ENCODE results near the gene WDR72.

WDR72 gene

GRCh38 chr15:53469422-53469821 is 290.0 kb downstream of the WDR72 start:
- no peaks in the 10 kb centered on the region for H3K4me1 ChIP-seq
- no peak overlapping the region for H3K27ac ChIP-seq
- no peaks in the 10 kb centered on the region for H3K36me3 ChIP-seq
- H3K9me3 ChIP-seq = no peaks in the 10 kb centered on the region
- TF ChIP-seq, protein P1, sequence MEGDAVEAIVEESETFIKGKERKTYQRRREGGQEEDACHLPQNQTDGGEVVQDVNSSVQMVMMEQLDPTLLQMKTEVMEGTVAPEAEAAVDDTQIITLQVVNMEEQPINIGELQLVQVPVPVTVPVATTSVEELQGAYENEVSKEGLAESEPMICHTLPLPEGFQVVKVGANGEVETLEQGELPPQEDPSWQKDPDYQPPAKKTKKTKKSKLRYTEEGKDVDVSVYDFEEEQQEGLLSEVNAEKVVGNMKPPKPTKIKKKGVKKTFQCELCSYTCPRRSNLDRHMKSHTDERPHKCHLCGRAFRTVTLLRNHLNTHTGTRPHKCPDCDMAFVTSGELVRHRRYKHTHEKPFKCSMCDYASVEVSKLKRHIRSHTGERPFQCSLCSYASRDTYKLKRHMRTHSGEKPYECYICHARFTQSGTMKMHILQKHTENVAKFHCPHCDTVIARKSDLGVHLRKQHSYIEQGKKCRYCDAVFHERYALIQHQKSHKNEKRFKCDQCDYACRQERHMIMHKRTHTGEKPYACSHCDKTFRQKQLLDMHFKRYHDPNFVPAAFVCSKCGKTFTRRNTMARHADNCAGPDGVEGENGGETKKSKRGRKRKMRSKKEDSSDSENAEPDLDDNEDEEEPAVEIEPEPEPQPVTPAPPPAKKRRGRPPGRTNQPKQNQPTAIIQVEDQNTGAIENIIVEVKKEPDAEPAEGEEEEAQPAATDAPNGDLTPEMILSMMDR (IDR thresholded peaks at IDR 0.05) = no peak
- no peak overlapping the region for H3K4me3 ChIP-seq
- intact Hi-C loops (cut with DNase I; ENCODE audit: low total_unique reads) = no loop called here
- H3K27me3 ChIP-seq = no peaks in the 10 kb centered on the region
- no peak for DNase-seq

Measured in tibial artery (tissue), 4 donors.